ENCODE results near the gene FRMPD4. TPM values are rescaled to one million over a fixed set of nuclear protein-coding genes. Genes with fewer than 3 reads are reported as not detected.

Gene FRMPD4
- total RNA-seq, 1 experiment from 2014 or later = 1.4 TPM

DNA sequence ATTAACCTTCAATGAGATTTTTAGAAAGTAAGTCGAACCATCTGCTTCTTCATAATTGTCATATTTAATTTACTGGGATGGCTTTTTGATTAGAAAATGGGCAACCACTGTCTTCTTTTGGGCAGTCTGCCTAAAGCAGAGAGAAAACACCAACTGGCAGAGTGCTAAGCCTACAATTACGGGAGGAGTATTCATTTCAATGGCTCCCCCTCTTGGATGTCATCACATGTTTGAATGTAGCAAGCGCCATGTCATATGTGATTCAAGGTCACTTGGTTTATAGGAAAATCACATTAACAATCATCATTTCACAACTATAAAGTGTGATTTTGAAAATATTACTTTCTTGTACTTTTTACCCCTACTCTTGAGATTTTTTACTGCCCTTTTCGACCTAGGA lies 261.9 kb downstream of the FRMPD4 start (continued):
- TF ChIP-seq, protein P1, sequence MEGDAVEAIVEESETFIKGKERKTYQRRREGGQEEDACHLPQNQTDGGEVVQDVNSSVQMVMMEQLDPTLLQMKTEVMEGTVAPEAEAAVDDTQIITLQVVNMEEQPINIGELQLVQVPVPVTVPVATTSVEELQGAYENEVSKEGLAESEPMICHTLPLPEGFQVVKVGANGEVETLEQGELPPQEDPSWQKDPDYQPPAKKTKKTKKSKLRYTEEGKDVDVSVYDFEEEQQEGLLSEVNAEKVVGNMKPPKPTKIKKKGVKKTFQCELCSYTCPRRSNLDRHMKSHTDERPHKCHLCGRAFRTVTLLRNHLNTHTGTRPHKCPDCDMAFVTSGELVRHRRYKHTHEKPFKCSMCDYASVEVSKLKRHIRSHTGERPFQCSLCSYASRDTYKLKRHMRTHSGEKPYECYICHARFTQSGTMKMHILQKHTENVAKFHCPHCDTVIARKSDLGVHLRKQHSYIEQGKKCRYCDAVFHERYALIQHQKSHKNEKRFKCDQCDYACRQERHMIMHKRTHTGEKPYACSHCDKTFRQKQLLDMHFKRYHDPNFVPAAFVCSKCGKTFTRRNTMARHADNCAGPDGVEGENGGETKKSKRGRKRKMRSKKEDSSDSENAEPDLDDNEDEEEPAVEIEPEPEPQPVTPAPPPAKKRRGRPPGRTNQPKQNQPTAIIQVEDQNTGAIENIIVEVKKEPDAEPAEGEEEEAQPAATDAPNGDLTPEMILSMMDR (IDR thresholded peaks at IDR 0.05) = no peak
- TF ChIP-seq NFE2L1 (CRISPR knock-in tag; IDR thresholded peaks at IDR 0.05) = no peak
- no peak for TF ChIP-seq SOX15 (CRISPR knock-in tag; IDR thresholded peaks at IDR 0.05)
- TF ChIP-seq, protein P2, sequence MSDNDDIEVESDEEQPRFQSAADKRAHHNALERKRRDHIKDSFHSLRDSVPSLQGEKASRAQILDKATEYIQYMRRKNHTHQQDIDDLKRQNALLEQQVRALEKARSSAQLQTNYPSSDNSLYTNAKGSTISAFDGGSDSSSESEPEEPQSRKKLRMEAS (CRISPR knock-in tag; IDR thresholded peaks at IDR 0.05) = no peak
- TF ChIP-seq, protein P3, sequence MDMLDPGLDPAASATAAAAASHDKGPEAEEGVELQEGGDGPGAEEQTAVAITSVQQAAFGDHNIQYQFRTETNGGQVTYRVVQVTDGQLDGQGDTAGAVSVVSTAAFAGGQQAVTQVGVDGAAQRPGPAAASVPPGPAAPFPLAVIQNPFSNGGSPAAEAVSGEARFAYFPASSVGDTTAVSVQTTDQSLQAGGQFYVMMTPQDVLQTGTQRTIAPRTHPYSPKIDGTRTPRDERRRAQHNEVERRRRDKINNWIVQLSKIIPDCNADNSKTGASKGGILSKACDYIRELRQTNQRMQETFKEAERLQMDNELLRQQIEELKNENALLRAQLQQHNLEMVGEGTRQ (CRISPR knock-in tag; IDR thresholded peaks at IDR 0.05) = no peak
- TF ChIP-seq, protein P4, sequence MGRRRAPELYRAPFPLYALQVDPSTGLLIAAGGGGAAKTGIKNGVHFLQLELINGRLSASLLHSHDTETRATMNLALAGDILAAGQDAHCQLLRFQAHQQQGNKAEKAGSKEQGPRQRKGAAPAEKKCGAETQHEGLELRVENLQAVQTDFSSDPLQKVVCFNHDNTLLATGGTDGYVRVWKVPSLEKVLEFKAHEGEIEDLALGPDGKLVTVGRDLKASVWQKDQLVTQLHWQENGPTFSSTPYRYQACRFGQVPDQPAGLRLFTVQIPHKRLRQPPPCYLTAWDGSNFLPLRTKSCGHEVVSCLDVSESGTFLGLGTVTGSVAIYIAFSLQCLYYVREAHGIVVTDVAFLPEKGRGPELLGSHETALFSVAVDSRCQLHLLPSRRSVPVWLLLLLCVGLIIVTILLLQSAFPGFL (CRISPR knock-in tag; IDR thresholded peaks at IDR 0.05; ENCODE audit: borderline replicate concordance) = no peak
- TF ChIP-seq PRRX2 (CRISPR knock-in tag; IDR thresholded peaks at IDR 0.05) = no peak
- TF ChIP-seq KAT7 (CRISPR knock-in tag; IDR thresholded peaks at IDR 0.05; ENCODE audit: borderline replicate concordance) = no peak
- TF ChIP-seq, protein P5, sequence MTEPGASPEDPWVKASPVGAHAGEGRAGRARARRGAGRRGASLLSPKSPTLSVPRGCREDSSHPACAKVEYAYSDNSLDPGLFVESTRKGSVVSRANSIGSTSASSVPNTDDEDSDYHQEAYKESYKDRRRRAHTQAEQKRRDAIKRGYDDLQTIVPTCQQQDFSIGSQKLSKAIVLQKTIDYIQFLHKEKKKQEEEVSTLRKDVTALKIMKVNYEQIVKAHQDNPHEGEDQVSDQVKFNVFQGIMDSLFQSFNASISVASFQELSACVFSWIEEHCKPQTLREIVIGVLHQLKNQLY (CRISPR knock-in tag; IDR thresholded peaks at IDR 0.05) = no peak
- TF ChIP-seq ETV6 (CRISPR knock-in tag; IDR thresholded peaks at IDR 0.05) = no peak

DNA sequence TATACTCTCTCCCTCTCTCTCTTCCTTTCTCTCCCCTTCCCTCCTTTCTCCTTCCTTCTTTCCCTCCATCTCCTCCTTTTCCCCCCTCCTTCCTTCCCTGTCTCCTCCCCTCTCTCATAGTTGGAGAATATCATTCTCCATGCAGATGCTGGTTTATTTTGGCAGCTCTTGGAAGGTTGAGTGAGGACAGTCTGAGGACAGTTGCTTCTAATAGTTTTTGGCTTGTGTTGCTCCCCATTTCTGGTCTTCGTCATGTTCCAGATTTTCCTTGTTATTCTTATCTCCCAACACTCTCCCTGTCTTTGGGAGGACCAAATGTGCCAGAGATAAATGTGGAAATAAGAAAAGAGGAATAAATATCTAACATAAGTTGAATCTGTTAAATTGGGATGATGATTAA lies 263.0 kb downstream of the FRMPD4 start:
- H3K36me3 Mint-ChIP-seq = no peaks in the 10 kb centered on the region

More for the DNA sequence above, 263.0 kb downstream of the FRMPD4 start:
- no peaks in the 10 kb centered on the region for H3K27me3 Mint-ChIP-seq (ENCODE audit: low read depth)
- no peak for TF ChIP-seq JUN (CRISPR knock-in tag; IDR thresholded peaks at IDR 0.05)
- TF ChIP-seq TP53 (CRISPR knock-in tag; IDR thresholded peaks at IDR 0.05) = no peak
- TF ChIP-seq, protein P6, sequence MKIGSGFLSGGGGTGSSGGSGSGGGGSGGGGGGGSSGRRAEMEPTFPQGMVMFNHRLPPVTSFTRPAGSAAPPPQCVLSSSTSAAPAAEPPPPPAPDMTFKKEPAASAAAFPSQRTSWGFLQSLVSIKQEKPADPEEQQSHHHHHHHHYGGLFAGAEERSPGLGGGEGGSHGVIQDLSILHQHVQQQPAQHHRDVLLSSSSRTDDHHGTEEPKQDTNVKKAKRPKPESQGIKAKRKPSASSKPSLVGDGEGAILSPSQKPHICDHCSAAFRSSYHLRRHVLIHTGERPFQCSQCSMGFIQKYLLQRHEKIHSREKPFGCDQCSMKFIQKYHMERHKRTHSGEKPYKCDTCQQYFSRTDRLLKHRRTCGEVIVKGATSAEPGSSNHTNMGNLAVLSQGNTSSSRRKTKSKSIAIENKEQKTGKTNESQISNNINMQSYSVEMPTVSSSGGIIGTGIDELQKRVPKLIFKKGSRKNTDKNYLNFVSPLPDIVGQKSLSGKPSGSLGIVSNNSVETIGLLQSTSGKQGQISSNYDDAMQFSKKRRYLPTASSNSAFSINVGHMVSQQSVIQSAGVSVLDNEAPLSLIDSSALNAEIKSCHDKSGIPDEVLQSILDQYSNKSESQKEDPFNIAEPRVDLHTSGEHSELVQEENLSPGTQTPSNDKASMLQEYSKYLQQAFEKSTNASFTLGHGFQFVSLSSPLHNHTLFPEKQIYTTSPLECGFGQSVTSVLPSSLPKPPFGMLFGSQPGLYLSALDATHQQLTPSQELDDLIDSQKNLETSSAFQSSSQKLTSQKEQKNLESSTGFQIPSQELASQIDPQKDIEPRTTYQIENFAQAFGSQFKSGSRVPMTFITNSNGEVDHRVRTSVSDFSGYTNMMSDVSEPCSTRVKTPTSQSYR (CRISPR knock-in tag; IDR thresholded peaks at IDR 0.05) = no peak
- TF ChIP-seq, protein P7, sequence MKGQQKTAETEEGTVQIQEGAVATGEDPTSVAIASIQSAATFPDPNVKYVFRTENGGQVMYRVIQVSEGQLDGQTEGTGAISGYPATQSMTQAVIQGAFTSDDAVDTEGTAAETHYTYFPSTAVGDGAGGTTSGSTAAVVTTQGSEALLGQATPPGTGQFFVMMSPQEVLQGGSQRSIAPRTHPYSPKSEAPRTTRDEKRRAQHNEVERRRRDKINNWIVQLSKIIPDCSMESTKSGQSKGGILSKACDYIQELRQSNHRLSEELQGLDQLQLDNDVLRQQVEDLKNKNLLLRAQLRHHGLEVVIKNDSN (CRISPR knock-in tag; IDR thresholded peaks at IDR 0.05) = no peak
- no peak for TF ChIP-seq TEAD1 (CRISPR knock-in tag; IDR thresholded peaks at IDR 0.05)
- TF ChIP-seq RELA (CRISPR knock-in tag; IDR thresholded peaks at IDR 0.05; ENCODE audit: borderline replicate concordance) = no peak
- TF ChIP-seq, protein P8, sequence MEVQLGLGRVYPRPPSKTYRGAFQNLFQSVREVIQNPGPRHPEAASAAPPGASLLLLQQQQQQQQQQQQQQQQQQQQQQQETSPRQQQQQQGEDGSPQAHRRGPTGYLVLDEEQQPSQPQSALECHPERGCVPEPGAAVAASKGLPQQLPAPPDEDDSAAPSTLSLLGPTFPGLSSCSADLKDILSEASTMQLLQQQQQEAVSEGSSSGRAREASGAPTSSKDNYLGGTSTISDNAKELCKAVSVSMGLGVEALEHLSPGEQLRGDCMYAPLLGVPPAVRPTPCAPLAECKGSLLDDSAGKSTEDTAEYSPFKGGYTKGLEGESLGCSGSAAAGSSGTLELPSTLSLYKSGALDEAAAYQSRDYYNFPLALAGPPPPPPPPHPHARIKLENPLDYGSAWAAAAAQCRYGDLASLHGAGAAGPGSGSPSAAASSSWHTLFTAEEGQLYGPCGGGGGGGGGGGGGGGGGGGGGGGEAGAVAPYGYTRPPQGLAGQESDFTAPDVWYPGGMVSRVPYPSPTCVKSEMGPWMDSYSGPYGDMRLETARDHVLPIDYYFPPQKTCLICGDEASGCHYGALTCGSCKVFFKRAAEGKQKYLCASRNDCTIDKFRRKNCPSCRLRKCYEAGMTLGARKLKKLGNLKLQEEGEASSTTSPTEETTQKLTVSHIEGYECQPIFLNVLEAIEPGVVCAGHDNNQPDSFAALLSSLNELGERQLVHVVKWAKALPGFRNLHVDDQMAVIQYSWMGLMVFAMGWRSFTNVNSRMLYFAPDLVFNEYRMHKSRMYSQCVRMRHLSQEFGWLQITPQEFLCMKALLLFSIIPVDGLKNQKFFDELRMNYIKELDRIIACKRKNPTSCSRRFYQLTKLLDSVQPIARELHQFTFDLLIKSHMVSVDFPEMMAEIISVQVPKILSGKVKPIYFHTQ (CRISPR knock-in tag; IDR thresholded peaks at IDR 0.05) = no peak
- TF ChIP-seq, protein P9, sequence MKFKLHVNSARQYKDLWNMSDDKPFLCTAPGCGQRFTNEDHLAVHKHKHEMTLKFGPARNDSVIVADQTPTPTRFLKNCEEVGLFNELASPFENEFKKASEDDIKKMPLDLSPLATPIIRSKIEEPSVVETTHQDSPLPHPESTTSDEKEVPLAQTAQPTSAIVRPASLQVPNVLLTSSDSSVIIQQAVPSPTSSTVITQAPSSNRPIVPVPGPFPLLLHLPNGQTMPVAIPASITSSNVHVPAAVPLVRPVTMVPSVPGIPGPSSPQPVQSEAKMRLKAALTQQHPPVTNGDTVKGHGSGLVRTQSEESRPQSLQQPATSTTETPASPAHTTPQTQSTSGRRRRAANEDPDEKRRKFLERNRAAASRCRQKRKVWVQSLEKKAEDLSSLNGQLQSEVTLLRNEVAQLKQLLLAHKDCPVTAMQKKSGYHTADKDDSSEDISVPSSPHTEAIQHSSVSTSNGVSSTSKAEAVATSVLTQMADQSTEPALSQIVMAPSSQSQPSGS (CRISPR knock-in tag; IDR thresholded peaks at IDR 0.05; ENCODE audit: borderline replicate concordance, low read depth) = no peak
- ChIA-PET CTCF (no interaction called here), POLR2A (no interaction called here)
- no peak for ATAC-seq
- no peak overlapping the region for H3K27ac Mint-ChIP-seq
- DNase-seq (ENCODE audit: low spot score) = no peak
- peaks cover 3% of the 10 kb centered on the region; the same call in 1 of the 2 replicates for H3K4me1 Mint-ChIP-seq
- H3K9me3 Mint-ChIP-seq = 0 out of 2 replicates have a peak, but pooled peaks cover 4% of the 10 kb centered on the region
- no peak overlapping the region for H3K4me3 Mint-ChIP-seq

Data from WTC11 (cell line).